Omental fat pad (tissue), 4 donors: Measurements from ENCODE around the gene MND1. TPM values are rescaled to one million over a fixed set of nuclear protein-coding genes. Genes with fewer than 3 reads are reported as not detected.
"Not testable (repeated sequence)": the region's sequence is repeated elsewhere in the genome, so short reads cannot be mapped to it uniquely, and the experiment has no call there.

ENCODE experiments used
- ATAC-seq: fragments of 150-250 bp; one replicate; pipeline ENCODE4 v1.9.1; 2016; ENCODE audit warnings: mild to moderate bottlenecking, moderate library complexity; ENCODE audit not compliant: low FRiP score
- DNase-seq: peaks from one replicate; pipeline ENCODE4 v3.0.0-alpha.2; 2019; ENCODE audit warnings: low spot score
- small RNA-seq: library from RNA; depleted of rRNA; stranded (forward); fragments of <200 nt; gene quantifications from one replicate; pipeline ENCODE3, GENCODE V24; 2016
- total RNA-seq, 4 donors: library from RNA; depleted of rRNA; stranded (reverse); fragments of >200 nt; gene quantifications; one replicate each; pipeline ENCODE4 v1.1.0, GENCODE V29; 2016
- TF ChIP-seq, protein P1 (sequence below), 3 donors: fragments of 450-650 bp; IDR thresholded peaks; one replicate each; pipeline ENCODE4 v1.5.1; 2016 to 2017; ENCODE audit warnings: antibody characterized with exemption in 3 of 3, mild to moderate bottlenecking in 3 of 3, moderate library complexity in 2 of 3

Gene MND1
- total RNA-seq, 4 donors from 2014 or later = 1.6 TPM; not detected in 3

DNA sequence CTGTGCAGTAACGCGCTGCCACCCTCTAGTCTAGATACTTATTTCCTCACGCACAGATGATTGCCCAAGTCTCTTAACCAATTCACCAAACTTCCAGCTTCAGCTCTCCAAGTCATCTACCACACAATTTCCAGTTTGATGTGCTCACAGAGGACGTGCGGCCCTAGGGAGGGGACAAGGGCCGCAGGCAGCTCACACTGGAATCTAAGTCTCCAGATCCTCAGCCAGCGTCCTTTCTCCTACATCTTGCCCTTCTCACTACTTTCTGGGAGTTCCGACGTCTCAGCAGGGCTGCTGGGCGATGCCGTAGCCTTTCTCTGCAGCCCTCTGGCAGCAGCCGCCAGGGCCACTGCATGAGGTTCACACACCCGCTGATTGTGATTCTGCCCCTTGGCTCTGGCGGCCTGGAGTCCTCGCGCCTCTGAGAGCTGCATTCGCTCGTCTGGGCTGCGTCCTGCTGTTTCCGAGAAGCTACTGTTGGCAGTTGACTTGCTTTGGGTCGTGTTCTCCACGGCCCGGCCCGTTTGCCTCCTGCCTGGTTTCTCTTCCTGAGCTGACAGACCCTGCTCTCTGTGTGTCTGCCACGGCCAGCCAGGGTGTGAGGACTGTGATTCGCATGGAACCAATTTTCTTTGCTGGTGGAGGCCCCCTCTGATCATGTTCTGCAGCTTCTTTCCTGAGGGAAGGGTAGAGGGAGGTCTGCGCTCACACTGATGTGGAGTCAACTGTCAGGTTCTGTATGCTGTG, 107.6 kb downstream of the MND1 start:
- ATAC-seq = peak; percentile 36
- no peak for DNase-seq
- TF ChIP-seq, protein P1, sequence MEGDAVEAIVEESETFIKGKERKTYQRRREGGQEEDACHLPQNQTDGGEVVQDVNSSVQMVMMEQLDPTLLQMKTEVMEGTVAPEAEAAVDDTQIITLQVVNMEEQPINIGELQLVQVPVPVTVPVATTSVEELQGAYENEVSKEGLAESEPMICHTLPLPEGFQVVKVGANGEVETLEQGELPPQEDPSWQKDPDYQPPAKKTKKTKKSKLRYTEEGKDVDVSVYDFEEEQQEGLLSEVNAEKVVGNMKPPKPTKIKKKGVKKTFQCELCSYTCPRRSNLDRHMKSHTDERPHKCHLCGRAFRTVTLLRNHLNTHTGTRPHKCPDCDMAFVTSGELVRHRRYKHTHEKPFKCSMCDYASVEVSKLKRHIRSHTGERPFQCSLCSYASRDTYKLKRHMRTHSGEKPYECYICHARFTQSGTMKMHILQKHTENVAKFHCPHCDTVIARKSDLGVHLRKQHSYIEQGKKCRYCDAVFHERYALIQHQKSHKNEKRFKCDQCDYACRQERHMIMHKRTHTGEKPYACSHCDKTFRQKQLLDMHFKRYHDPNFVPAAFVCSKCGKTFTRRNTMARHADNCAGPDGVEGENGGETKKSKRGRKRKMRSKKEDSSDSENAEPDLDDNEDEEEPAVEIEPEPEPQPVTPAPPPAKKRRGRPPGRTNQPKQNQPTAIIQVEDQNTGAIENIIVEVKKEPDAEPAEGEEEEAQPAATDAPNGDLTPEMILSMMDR (IDR thresholded peaks at IDR 0.05) = no peak

DNA sequence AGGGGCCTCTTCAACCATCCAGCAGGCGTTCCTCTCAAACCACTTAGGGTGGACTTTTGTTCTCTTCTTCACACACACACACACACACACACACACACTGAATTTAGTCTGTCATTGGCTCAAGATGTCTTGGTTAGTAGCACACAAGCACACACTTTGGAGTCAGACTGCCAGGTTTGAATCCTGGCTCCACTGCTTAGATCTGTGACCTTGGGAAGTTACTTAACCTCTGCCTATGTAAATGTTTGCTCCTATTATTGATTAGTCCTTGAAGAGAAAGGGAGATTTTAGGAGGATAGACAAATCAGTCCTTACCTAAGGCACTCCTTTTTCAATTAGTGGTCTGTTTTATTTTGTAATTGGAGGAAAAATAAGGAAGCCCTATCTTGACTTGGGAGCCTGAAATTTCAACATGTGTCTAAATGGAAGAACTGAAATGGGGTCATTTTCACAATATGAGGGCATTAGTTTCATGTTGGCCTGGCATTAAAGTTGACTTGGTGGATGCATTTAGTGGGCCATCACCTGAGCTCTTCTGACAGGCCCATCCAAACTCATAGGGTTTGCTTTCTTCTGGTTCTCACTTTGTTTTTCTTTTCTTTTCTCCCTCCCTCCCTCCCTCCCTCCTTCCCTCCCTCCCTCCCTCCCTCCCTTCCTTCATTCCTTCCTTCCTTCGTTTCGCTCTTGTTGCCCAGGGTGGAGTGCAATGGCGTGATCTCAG, 108.3 kb downstream of the MND1 start:
- TF ChIP-seq, protein P1 (IDR thresholded peaks at IDR 0.05) = no peak
- no peak for DNase-seq
- no peak for ATAC-seq

DNA sequence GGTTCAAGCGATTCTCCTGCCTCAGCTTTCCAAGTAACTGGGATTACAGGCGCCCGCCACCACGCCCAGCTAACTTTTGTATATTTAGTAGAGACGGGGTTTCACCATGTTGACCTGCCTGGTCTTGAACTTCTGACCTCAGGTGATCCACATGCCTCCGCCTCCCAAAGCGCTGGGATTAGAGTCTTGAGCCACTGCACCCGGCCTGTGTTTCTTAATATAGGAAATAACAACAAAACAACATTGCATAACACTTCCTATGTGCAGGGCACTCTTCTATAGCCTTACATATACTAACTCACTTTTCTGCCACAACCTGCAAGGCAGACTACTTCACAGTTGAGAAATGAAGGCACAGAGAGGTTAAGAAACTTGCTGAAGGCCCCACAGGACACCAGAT, 108.9 kb downstream of the MND1 start:
- no peak for DNase-seq
- no peak for ATAC-seq
- TF ChIP-seq, protein P1 (IDR thresholded peaks at IDR 0.05) = no peak

DNA sequence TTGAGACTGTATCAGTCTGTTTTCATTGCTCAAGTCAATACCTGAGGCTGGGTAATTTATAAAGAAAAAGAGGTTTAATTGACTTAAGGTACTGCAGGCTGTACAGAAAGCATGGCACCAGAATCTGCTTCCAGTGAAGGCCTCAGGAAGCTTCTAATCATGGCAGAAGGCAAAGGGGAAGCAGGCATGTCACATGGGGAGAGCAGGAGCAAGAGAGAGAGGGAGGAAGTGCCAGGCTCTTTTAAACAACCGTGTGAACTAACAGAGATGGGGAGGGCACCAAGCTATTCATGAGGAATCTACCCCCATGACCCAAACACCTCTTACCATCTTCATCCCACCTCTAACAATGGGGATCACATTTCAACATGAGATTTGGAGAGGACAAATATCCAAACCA, 114.5 kb downstream of the MND1 start:
- no peak for ATAC-seq
- TF ChIP-seq, protein P1 (IDR thresholded peaks at IDR 0.05) = no peak
- DNase-seq = no peak

DNA sequence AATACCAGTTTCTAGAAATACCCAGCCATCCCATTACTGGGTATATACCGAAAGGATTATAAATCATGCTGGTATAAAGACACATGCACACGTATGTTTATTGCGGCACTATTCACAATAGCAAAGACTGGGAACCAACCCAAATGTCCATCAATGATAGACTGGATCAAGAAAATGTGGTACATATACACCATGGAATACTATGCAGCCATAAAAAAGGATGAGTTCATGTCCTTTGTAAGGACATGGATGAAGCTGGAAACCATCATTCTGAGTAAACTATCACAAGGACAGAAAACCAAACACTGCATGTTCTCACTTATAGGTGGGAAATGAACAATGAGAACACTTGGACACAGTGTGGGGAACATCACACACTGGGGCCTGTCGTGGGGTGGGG, 117.1 kb downstream of the MND1 start:
- ATAC-seq, DNase-seq: not testable (repeated sequence)

DNA sequence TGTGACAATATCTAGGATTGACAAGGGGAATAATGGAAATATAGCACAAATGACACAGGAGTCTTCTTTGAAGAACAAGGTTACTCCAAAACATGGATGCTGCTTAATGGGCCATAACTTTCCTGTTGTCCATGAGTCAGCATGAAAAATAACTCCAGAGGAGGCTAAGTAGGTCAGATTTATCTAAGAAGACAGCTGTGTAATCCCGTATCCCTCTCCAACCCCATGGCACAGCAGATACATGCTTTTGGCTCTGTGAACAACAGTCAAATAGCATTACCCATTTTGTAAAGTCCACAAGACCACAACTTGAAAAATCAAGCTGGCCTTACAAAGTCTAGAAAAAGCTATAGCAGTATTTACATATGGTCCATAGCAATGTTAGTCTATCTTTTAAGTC, 119.6 kb downstream of the MND1 start:
- DNase-seq = no peak
- TF ChIP-seq, protein P1 (IDR thresholded peaks at IDR 0.05) = no peak
- ATAC-seq = no peak

Small RNA genes within 50 kb of the gene (small RNA-seq; reads per million reads assigned to genes)
- gene RN7SL419P = not detected

Other genes with a start within 250 kb of the MND1 start
- 10 to 100 TPM; 14.8 to 45.4 (median 26.5) TPM for gene TRIM2, start 140.2 kb upstream of the MND1 start, total RNA-seq
- 10 to 100 TPM; 17.7 to 43.9 (median 24.8) TPM for gene TMEM131L, start 121.7 kb downstream of the MND1 start, total RNA-seq